HG03103 (cell line): ENCODE measurements around the gene CDK5RAP2.

ENCODE experiments used
- ATAC-seq: cut with Tn5 transposase; IDR thresholded peaks from one replicate; pipeline ENCODE4 v1.9.1; 2021; ENCODE audit warnings: low read depth; ENCODE audit not compliant: unreplicated experiment

Gene CDK5RAP2

DNA sequence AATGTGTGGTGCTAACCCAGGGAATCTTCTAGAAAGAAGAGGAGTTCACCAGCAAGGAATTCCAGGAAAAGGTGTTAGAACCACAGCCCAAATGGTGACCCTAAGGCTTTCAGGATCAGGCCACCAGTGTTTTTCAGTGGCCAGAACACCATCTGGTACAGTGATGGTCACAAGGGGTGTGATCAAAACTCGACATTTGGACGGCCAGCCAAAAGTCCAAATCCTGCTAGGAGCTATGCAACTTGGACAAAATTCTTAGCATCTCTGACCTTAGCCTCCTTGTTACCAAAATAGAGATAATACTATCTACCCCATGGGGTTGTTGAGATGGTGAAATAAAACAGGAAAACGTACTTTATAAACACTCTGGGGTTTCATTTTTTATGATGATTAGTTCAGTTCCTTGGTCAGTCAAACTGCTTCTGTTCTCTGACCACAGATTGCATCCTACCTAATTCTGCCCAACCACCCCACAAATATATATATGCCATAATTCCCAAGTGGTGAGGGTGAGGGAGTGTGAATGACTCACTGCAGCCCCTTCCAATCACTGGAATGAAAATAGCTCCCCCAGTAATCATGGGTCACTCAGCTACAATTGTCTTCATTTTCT is 210.3 kb downstream of the CDK5RAP2 start:
- ATAC-seq, result no peak

DNA sequence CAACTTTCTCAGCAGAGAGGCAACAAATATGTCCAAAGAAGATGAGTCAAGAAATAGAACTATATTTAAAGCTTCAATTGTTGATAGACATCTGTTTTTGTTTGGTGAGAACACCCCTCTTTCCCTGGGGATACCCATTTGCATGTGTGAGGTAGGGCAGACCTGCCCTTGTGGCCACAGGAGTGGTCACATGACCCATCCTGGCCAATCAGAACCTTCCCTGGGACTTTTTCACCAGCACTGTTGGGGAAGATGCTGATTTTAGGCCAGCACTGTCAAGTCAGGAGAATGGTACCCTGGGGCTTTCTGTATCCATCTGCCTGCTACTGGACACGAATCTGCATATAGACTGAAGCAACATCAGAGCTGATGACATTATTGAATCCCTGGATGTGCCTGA is 211.2 kb downstream of the CDK5RAP2 start:
- ATAC-seq, result no peak

DNA sequence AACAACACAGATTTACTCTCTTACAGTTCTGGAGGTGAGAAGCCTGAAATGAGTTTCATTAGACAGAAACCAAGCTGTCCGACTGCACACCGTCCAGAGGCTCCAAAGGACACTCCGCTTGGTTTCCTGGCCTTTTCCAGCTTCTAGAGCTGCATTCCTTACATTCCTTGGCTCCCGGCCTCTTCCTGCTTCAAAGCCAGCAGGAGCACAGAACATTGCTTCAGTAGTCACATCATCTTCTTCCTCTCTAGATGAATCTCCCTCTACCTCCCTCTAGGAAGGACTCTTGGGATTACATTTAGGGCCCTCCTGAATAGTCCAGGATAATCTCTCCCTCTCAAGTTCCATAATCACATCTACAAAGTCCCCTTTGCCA is 213.3 kb downstream of the CDK5RAP2 start:
- ATAC-seq, result no peak

DNA sequence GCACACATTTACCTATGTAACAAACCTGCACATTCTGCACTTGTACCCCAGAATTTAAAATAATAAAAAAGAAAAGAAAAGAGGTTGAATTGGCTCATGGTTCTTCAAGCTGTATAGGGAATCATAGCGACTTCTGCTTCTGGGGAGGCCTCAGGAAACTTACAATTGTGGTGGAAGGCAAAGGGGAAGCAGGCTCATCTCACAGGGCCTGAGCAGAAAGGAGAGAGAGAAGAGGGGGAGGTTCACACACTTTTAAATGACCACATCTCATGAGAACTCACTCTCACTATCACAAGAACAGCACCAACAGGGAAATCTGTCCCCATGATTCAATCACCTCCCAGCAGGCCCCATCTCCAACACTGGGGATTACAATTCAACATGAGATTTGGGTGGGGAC is 214.6 kb downstream of the CDK5RAP2 start:
- no peak for ATAC-seq

DNA sequence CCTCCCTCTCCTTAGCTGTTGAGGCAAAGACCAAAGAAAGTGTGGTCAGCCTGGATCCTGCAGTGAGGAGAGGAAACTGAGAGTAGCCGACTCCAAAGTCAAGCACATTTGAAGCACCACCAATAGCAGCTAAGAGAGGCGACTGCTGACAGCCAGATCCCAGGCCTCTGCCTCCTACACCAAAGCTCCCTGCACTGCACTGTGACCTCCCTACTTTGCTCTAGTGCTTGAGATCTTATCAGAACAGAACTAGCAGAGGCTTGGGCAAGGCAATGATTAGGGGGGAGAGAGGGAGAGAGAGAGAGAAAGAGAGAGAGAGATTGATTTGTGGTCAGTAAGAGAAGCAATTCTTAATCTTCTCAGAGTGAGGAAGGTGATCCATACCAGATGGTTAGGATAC is 216.3 kb downstream of the CDK5RAP2 start:
- no peak for ATAC-seq

DNA sequence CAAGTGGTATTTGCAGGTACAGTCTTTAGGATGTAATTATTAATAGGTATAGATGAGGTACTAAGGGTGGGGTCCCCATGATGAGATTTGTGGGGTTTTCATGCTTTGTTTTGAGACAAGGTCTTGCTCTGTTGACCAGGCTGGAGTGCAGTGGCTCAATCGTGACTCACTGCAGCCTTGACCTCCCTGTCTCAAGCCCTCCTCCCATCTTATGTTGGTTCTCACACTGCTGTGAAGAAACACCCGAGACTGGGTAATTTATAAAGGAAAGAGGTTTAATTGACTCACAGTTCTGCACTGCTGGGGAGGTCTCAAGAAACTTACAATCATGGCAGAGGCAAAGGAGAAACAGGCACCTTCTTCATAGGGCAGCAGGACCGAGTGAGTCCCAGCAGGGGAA is 217.5 kb downstream of the CDK5RAP2 start:
- no peak for ATAC-seq

DNA sequence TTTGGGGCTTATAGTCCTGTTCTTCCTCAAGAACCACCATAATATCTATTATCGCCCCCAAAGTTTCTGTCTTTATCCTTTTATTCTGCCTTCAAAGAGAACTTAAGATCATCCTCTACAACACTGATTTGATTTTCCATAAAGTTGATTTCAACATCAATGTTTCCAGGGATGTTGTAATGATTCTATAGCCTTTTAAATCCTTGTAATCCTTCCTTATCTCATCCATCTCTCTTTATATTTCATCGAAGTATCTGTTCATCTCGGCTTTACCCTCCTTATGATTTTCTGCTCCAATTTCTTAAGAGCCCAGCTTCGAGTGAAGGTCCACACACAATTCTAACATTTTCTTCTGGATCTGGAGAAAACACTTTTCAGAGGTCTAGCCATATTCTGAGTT is 218.4 kb downstream of the CDK5RAP2 start:
- ATAC-seq, result no peak

DNA sequence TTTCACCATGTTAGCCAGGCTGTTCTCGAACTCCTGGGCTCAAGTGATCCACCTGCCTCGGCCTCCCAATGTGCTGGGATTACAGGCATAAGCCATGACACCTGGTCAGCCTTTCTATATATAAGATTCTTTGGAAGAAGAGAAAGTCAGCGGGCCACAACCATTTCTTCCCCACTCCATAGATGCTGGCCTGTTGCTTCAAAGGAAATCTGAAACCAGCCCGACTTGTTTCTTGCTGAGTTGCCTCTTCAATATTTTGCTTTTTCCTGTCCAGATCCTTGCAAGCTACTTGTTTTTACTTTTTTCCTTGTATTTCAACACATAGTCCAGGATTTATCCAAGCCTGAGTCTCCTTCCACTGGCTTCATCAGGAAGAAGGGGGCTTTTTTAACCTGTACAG is 219.5 kb downstream of the CDK5RAP2 start:
- no peak for ATAC-seq

DNA sequence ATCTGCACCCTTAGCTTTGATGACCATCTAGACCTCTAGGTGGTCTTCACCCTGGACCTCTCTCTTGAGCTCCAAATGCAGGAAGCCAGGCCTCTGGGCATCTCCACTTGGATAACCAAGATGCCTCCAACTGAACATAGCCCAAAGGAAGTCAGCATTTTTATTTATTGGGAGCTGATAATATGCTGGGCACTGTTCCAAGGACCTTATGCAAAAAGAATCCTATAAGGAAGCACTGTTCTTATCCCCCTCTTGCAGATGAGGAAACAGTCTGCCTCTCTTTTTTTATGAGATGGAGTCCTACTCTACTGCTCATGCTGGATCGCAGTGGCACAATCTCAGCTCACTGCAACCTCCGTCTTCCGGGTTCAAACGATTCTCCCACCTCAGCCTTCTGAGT is 219.9 kb downstream of the CDK5RAP2 start:
- ATAC-seq, result no peak

DNA sequence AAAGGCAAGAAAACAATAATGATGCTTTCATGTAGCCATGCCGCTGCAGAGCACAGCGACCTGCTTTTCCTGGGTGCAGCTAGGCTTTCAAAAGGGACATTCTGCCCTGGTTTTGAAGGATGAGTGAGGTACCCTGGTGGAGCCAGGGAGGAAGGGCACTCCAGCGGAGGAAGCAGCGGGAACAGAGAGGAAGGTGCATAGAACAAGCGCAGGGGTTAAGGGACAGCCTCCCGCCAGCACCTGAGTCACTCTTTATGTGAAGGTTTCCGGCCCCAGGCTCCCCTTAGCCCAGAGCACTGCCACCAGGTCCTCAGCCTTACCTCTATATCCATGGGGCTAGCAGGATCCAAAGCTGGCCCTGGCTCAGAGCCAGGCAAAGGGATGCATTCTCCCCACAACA is 221.1 kb downstream of the CDK5RAP2 start:
- no peak for ATAC-seq

DNA sequence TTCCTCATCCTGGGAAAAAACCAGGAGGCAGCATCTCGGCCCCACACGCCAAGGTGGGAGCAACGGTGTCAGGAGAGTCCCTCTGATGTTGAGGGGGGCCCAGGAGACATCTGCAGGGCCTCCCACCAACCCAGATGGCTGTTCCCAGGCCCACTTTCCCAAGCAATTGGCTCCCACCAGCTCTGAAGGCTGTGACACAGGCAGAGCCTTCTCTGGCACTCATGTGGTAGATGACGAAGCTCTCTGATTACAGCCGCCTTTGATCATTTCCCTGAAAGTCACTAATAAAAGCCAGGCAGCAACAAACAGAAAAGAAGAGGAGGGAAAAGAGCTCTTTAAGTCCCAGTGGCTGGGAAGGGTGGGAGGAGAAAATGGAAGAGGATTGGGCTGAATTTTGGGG is 226.5 kb downstream of the CDK5RAP2 start:
- ATAC-seq, result no peak

DNA sequence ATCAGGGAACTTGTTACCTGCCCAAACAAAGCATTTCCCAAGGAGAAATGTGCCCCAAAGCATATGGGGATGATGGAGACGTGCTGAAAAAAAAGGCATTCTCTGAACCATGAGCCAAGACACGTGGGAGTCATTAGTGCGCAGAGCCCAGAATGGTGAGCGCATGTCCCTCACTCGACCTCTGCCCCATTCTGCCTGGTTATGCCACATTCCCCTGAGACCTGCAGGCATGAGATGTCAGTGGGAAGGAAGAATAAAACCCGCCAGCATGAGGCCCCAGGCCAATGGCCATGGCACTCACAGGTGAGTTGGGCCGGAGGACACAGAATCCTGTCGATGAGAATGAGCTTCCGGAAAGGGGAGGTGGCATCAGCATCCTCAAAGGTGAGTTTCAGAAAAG is 228.9 kb downstream of the CDK5RAP2 start:
- ATAC-seq, result no peak

DNA sequence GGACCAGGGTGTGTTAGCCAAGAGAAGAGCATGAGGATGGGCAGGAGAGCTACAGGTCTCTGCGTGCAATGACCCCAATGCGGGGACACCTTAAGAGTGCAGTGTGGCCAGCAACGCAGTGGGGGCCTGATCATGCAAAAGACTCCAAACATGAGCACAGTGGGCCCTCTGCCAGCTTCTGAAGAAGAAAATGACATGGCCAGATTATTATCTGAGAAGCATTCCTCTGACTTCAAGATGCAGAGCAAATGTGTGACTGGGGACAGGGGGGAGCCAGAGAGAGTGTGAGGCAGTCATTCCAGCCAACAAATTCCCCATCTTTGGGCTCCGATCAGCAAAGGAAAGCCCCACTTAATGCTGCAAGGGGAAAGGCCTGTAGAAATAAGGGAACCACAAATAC is 229.4 kb downstream of the CDK5RAP2 start:
- ATAC-seq, result no peak

DNA sequence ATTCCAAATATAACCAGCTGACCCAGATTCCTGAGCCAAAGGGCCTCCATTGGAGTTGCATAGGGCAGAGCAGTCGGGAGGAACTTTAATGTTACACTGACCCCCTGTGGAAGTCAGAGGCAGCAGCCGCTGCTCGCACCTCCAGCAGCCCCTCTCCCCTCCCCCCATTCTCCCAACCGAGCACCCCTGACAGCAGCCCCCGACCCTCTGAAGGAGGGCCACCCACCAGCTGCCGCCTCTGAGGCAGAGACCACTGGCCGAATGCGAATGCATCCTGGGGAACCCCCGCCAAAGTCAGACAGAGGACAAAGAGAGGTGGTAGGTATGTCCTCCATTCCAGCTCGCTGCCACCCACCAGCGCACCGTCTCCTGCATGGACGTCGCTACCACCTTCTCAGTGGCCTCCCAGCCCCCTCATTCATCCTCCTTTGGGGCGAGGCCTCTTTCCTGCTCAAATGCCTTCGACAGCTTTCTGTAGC is 231.0 kb downstream of the CDK5RAP2 start:
- no peak for ATAC-seq

DNA sequence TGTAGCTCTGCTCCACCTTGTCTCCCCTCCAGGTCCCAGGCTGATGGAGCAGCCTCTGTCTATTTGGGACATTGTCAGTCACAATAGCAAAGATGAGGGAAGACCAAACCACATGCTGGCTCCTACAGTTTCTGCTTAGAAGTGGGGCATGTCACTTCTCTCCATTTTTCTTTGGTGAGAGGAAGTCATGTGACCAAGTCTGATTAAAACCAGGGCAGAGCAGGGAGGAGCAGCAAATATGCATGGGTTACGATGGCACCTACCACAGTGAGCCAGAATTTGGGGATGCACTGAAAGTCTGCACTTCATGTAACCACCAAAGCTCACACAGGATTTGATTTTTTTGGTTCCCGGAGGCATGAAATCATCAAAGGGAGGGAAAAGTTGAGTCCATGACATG is 234.6 kb downstream of the CDK5RAP2 start:
- no peak for ATAC-seq

DNA sequence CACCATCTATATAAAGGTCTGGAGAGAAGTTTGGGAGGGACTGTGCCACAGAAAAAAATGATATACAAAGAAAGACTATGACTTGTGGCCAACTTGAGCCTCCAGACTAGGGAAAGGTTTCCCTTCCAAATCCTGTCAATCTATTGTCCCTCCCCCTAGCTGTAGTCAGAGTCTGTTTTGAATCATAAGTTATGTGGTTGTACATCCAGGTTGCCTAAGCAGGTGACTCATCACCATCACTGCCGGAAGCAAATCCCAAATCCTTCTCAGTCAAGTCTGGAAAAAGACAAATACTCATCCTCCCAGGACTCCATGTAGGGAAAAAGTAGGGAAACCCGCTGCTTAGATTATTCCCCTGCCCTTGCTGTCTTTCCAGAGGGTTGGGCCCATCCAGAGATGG is 235.7 kb downstream of the CDK5RAP2 start:
- ATAC-seq, result no peak

DNA sequence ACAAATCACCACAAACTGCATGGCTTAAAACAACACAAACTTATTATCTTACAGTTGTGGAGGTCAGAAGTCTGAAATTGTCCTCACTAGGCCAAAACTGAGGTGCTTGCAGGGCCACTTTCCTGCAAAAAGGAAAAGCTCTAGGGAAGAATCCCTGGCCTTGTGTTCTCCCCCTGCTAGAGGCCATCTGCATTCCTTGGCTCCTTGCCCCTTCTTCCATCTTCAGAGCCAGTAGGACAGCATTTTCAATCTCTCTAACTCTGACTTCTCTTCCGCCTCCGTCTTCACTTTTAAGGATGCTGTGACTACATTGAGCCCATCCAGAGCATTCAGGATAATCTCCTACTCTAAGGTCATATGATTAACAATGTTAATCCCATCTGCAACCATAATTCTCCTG is 236.6 kb downstream of the CDK5RAP2 start:
- ATAC-seq, result no peak
